Measurements from ENCODE around the gene NLRP2B. TPM values are rescaled to one million over a fixed set of nuclear protein-coding genes. Genes with fewer than 3 reads are reported as not detected.
"Not testable (repeated sequence)": the region's sequence is repeated elsewhere in the genome, so short reads cannot be mapped to it uniquely, and the experiment has no call there.

NLRP2B gene
- under 1 TPM in 1 of 6 donors, not detected in 5; 0.08 TPM for polyA plus RNA-seq (ENCODE audit: low read depth in 6 of 6)

- ATAC-seq (ENCODE audit: low read depth in 2 of 2) (no peak), DNase-seq (no peak)
- Mint-ChIP-seq H3K4me1 (no peaks in the 10 kb centered on the region), H3K27ac (no peak within 1 kb of the TSS), H3K27me3 (no peaks in the 10 kb centered on the region), H3K4me3 (no peak within 1 kb of the TSS), H3K36me3 (peaks cover 0 to 6% of the 10 kb centered on the region in 2 donors), H3K9me3 (peaks cover 0 to 15% (median 5%) of the 10 kb centered on the region in 7 donors)
Observed at GRCh38 chrX:57680160-57680559, at the start of gene NLRP2B. Gene NLRP2B, minus strand, starts transcription at chrX:57680260.

GRCh38 chrX:57725995-57726394 is 45.9 kb upstream of the NLRP2B start:
- H3K4me1 Mint-ChIP-seq; H3K27me3 Mint-ChIP-seq; H3K4me3 Mint-ChIP-seq; H3K36me3 Mint-ChIP-seq; ATAC-seq (ENCODE audit: low read depth in 2 of 2); DNase-seq; H3K27ac Mint-ChIP-seq: not testable (repeated sequence)
- peaks cover 0 to 43% (median 14%) of the 10 kb centered on the region in 7 donors for H3K9me3 Mint-ChIP-seq

GRCh38 chrX:57681341-57681740 is 1.3 kb upstream of the NLRP2B start:
- no peak for DNase-seq
- H3K27me3 Mint-ChIP-seq: no peaks in the 10 kb centered on the region
- no peak overlapping the region for H3K4me3 Mint-ChIP-seq
- no peak for ATAC-seq (ENCODE audit: low read depth in 2 of 2)
- peaks cover 0 to 13% (median 5%) of the 10 kb centered on the region in 7 donors for H3K9me3 Mint-ChIP-seq
- H3K36me3 Mint-ChIP-seq: peaks cover 5 to 6% of the 10 kb centered on the region in 2 donors
- H3K4me1 Mint-ChIP-seq: no peaks in the 10 kb centered on the region
- H3K27ac Mint-ChIP-seq: peak overlapping the region in 1 of 6 donors; percentile 95

DNA sequence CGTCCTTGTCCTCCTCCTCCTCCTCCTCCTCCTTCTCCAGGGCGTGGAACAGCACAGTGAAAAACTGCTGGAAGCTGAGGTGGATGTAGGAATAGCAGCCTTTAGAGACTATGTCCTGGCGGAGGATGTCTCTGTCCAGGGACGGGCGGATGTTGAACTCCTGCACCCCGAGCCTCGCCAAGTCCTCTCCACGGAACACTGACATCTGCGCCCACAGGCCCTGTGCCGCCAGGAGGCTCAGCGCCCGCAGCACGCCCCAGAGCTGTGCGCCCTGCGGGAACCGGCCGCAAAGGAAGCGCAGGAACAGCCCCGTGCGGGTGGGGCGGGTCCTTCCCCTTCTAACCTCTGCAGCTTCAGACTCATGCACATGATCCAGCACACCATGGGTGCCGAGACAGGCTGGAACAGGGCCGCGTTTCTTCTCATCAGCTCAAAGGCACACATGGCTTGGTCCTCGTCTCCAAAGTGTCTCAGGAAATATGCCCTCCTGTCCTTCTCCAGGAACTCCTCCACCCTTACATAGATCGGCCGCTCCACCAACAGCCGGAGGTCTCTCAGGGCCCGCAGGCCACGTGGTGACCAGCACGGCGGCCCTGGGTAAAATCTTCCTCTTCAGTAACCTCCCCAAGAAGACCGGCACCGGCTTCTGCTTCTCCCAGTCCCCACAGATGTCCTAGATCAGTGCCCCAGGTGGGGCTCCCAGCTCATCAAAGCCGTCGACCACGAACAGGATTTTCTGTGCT is 1.2 kb downstream of the NLRP2B start:
- ATAC-seq (ENCODE audit: low read depth in 2 of 2) (no peak), DNase-seq (no peak)
- Mint-ChIP-seq H3K27me3 (no peaks in the 10 kb centered on the region), H3K4me3 (no peak overlapping the region), H3K9me3 (peaks cover 6 to 25% (median 12%) of the 10 kb centered on the region in 7 donors), H3K36me3 (peaks cover 0 to 9% of the 10 kb centered on the region in 2 donors), H3K27ac (no peak overlapping the region), H3K4me1 (no peaks in the 10 kb centered on the region)

DNA sequence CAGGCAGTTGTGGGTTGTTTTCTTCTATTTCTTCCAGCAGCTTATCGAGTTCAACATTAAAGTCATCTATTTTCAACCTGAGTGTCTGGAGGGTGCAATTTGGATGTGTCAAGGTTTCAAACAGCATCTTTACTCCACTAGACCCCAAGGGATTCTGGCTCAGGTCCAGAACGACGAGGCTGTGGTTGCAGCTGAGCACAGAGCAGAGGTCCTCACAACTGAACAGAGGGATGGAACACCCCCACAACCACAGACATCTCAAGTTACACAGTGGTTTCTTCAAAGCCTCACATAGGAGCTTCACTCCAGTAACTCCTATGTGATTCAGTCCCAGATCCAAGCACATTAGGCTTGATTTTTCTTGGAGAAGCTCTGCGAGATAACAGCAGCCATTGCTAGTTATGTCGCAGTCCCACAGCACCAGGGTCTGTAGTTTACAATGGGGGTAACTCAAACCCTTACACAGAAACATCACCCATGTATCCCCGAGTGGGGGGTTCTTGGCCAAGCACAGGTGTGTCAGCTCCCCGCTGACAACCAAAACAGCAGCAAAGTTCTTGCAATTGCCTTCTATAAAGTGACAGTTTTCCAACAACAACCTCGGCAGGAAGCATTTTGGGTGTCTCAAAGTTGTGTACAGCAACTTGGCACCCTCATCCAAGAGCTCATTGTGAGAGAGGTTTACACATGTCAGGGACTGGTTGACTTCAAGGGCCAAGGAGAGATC is 2.8 kb downstream of the NLRP2B start:
- Mint-ChIP-seq H3K4me1 (no peaks in the 10 kb centered on the region), H3K36me3 (peaks cover 0 to 13% of the 10 kb centered on the region in 2 donors), H3K27me3 (no peaks in the 10 kb centered on the region), H3K27ac (no peak overlapping the region), H3K9me3 (peaks cover 7 to 28% (median 22%) of the 10 kb centered on the region in 7 donors), H3K4me3 (no peak overlapping the region)
- no peak for DNase-seq
- no peak for ATAC-seq (ENCODE audit: low read depth in 2 of 2)

DNA sequence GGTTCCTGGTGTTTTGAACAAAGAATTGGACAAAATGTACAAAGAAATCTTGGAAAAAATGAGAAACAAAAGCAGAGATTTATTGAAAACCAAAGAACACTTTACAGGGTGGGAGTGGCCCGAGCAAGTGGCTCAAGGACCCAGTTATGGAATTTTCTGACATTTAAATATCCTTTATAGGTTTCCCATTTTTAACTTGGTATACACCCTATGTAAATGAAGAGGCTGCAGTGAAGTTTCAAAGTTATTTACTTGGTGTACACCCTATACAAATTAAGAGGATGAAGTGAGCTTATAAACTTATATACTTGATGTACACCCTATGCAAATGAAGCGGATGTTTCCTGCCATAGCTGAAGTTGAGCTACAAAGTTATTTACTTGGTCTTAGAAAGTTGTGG is 4.7 kb downstream of the NLRP2B start:
- no peaks in the 10 kb centered on the region for H3K4me1 Mint-ChIP-seq

DNA sequence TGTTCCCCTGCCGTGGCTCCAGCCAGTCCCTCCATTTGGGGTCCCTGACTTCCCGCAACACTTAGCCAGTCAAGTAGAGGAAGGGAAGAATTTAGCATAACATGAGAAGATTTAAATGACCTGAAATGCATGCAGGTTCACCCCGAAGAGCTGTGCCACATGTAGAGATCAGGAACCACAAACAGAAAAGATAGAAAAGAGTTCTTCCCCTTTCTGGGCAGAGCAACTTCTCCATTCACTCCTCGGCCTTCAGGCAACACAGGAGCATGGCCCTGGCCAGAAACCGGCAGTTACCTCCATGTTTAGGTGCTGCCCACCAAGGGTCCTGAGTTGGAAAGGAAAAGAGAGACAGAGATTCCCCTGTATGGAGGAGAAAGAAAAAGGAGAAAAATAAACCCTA is 5.2 kb downstream of the NLRP2B start:
- H3K9me3 Mint-ChIP-seq: peaks cover 7 to 29% (median 20%) of the 10 kb centered on the region in 7 donors
- no peak for ATAC-seq (ENCODE audit: low read depth in 2 of 2)
- no peaks in the 10 kb centered on the region for H3K4me1 Mint-ChIP-seq
- H3K36me3 Mint-ChIP-seq: peaks cover 0 to 10% of the 10 kb centered on the region in 2 donors
- no peaks in the 10 kb centered on the region for H3K27me3 Mint-ChIP-seq
- DNase-seq: no peak
- H3K27ac Mint-ChIP-seq: no peak overlapping the region
- H3K4me3 Mint-ChIP-seq: no peak overlapping the region

More for the DNA sequence above, 4.7 kb downstream of the NLRP2B start:
- Mint-ChIP-seq H3K27me3 (no peaks in the 10 kb centered on the region), H3K9me3 (peaks cover 7 to 29% (median 22%) of the 10 kb centered on the region in 7 donors), H3K36me3 (peaks cover 0 to 13% of the 10 kb centered on the region in 2 donors), H3K27ac (no peak overlapping the region), H3K4me3 (peak overlapping the region in 1 of 8 donors; percentile 30)
- no peak for ATAC-seq (ENCODE audit: low read depth in 2 of 2)
- DNase-seq: no peak

DNA sequence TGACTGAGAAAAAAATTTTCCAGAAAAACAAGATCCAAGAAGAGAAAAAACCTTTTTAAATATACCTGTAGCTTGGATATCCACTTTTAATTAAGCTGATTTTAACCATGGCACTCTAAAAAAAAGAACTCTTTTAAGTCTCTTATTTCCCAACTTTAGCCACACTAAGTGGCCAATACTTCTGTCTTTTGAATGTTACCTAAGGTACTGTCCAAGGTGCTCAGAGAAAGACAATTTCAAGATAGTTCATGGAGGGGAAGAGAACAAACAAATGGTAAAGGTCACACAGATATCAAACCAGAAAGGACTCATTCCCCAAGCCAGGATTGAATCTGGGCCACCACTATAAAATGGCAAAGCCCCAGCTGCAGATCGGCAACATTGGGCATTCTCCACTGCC is 10.1 kb downstream of the NLRP2B start:
- no peak for DNase-seq

DNA sequence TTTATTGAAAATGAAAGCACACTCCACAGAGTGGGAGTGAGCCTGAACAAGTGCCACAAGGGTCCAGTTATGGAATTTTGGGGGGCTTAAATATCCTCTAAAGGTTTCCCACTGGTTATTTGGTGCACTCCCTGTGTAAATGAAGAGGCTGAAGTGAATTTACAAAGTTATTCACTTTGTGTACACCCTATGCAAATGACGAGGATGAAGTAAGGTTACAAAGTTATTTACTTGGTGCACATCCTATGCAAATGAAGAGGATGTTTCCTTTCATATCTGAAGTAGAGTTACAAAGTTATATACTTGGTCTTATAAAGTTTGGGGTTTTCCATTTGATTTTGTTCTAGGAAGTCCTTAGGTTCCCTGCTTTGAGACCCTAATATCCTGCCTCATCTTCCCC is 13.1 kb downstream of the NLRP2B start:
- Mint-ChIP-seq H3K4me1 (no peaks in the 10 kb centered on the region), H3K9me3 (peaks cover 0 to 2% (median 0%) of the 10 kb centered on the region in 7 donors), H3K4me3 (no peak overlapping the region), H3K27me3 (no peaks in the 10 kb centered on the region), H3K27ac (no peak overlapping the region), H3K36me3 (no peaks in the 10 kb centered on the region)
- DNase-seq (no peak), ATAC-seq (ENCODE audit: low read depth in 2 of 2) (no peak)

More for the DNA sequence above, 10.1 kb downstream of the NLRP2B start:
- H3K4me1 Mint-ChIP-seq: no peaks in the 10 kb centered on the region
- no peak overlapping the region for H3K27ac Mint-ChIP-seq
- peaks cover 3 to 21% (median 11%) of the 10 kb centered on the region in 7 donors for H3K9me3 Mint-ChIP-seq
- no peak for ATAC-seq (ENCODE audit: low read depth in 2 of 2)
- peaks cover 0 to 7% of the 10 kb centered on the region in 2 donors for H3K36me3 Mint-ChIP-seq
- H3K27me3 Mint-ChIP-seq: no peaks in the 10 kb centered on the region
- no peak overlapping the region for H3K4me3 Mint-ChIP-seq

DNA sequence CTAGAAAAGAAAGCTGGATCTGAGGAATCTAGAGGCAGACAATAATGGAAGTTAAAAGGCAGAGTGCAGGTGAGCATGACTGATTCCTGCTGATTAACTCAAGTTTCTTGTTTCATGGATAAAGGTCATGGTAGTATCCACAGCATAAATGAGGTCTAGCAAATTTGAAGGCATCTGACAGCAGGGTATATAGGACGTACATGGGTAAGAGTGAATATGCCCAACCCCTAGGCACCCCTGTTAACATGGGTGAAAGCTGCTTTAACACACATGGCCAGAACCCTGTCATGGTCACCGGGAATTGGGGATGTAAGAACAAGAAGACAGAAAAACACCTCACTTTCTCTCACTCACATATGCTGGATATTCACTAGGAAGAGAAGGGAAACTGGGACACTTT is 25.0 kb downstream of the NLRP2B start:
- Mint-ChIP-seq H3K27me3 (no peaks in the 10 kb centered on the region), H3K4me1 (no peaks in the 10 kb centered on the region)
- DNase-seq: no peak

GRCh38 chrX:57652705-57653104 is 27.4 kb downstream of the NLRP2B start:
- Mint-ChIP-seq H3K9me3 (peaks cover 0 to 25% (median 10%) of the 10 kb centered on the region in 7 donors), H3K4me3 (no peak overlapping the region), H3K36me3 (peaks cover 0 to 9% of the 10 kb centered on the region in 2 donors), H3K27ac (no peak overlapping the region), H3K4me1 (no peaks in the 10 kb centered on the region), H3K27me3 (no peaks in the 10 kb centered on the region)
- DNase-seq: no peak
- ATAC-seq (ENCODE audit: low read depth in 2 of 2): no peak

More for the DNA sequence above, 25.0 kb downstream of the NLRP2B start:
- H3K27ac Mint-ChIP-seq: no peak overlapping the region
- H3K4me3 Mint-ChIP-seq: no peak overlapping the region
- no peak for ATAC-seq (ENCODE audit: low read depth in 2 of 2)
- peaks cover 0 to 9% of the 10 kb centered on the region in 2 donors for H3K36me3 Mint-ChIP-seq
- H3K9me3 Mint-ChIP-seq: peaks cover 0 to 25% (median 10%) of the 10 kb centered on the region in 7 donors

DNA sequence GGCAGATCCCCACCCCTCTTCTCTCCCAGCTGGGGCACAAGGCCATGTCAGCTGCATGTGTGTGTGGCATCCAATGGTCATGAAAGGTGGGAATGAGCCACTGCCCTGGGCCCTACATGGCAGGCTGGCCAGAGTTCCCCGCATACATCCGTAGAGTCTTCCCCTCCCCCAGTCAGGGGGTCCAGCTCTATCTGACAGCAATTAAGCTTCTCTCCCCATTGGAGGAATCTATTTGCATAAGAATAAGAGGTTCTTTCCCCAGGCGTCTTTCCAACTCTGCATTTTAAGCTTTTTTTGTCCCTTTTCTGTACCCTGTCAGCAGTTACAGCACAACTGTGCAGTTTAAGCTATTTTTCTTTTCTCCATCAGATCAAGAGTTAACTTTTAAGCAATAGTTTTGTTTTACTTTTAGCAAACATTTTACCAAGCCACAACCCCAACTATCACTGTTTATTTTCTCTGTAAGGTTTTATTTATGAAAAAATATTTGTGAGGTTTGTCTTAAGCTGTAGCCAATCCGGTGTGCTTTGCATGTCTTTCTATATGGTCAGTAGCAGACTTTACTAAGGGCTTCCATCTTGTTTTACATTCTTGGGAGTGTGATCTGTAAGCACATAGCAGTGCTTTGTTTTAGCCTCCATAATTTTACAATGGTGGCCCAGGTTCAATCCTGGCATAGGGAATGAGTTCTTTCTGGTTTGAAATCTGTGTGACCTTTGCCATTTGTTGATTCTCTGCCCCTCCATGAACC is 28.7 kb downstream of the NLRP2B start:
- no peak for DNase-seq
- Mint-ChIP-seq H3K4me1 (no peaks in the 10 kb centered on the region), H3K36me3 (peaks cover 0 to 9% of the 10 kb centered on the region in 2 donors), H3K27me3 (no peaks in the 10 kb centered on the region), H3K27ac (no peak overlapping the region), H3K9me3 (peaks cover 0 to 23% (median 8%) of the 10 kb centered on the region in 7 donors), H3K4me3 (no peak overlapping the region)
- no peak for ATAC-seq (ENCODE audit: low read depth in 2 of 2)

DNA sequence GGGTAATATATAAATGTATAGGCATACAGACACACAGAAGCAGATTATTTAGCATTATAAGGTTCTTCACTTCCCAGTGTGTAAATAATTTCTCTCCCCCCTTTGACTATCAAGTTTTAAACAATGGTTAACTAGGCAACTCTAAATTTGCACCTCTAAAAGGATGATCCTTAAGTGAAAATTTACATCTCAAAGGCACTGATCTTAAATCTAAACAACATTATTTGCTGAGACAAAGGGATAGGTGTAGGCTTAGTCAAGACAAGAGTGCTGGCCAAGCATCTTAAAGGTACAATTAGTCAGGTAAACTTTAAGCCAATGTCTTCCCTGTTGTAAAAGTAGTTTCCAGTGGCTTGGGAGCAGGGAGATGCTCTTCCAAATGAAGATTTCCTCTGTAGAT is 33.0 kb downstream of the NLRP2B start:
- Mint-ChIP-seq H3K36me3 (no peaks in the 10 kb centered on the region), H3K4me3 (no peak overlapping the region), H3K4me1 (no peaks in the 10 kb centered on the region), H3K27me3 (no peaks in the 10 kb centered on the region), H3K9me3 (peaks cover 0 to 3% (median 0%) of the 10 kb centered on the region in 7 donors), H3K27ac (no peak overlapping the region)
- no peak for DNase-seq
- ATAC-seq (ENCODE audit: low read depth in 2 of 2): no peak

All from naive B cell (primary cell).